Hepatocyte (in vitro differentiated cells): Measurements from ENCODE around the gene CTBP2. TPM values are rescaled to one million over a fixed set of nuclear protein-coding genes. Genes with fewer than 3 reads are reported as not detected.

Experiments
- DNase-seq: peaks from one replicate; pipeline ENCODE4 v3.0.0-alpha.2; 2016; ENCODE audit warnings: low spot score
- H2AFZ ChIP-seq: fragments of 200-600 bp; sonication (generic); 2 replicates; pipeline ENCODE4 v1.6.0; 2016; ENCODE audit warnings: antibody characterized with exemption, mild to moderate bottlenecking
- H3K27ac ChIP-seq: fragments of 200-600 bp; sonication (generic); 2 replicates; pipeline ENCODE4 v1.5.1; 2016; ENCODE audit warnings: mild to moderate bottlenecking
- H3K27me3 ChIP-seq: fragments of 200-600 bp; sonication (generic); 2 replicates; pipeline ENCODE4 v1.6.1; 2016
- H3K36me3 ChIP-seq: fragments of 200-600 bp; sonication (generic); replicated peaks from 2 replicates; pipeline ENCODE4 v1.5.1; 2016; ENCODE audit warnings: low read depth; ENCODE audit not compliant: insufficient read depth
- H3K4me1 ChIP-seq: fragments of 200-600 bp; sonication (generic); 2 replicates; pipeline ENCODE4 v1.5.1; 2016; ENCODE audit warnings: mild to moderate bottlenecking, moderate library complexity; ENCODE audit not compliant: insufficient read depth
- H3K4me2 ChIP-seq: fragments of 200-600 bp; sonication (generic); 2 replicates; pipeline ENCODE4 v1.6.0; 2016
- H3K4me3 ChIP-seq: fragments of 200-600 bp; sonication (generic); 2 replicates; pipeline ENCODE4 v1.5.1; 2016; ENCODE audit warnings: mild to moderate bottlenecking
- H3K79me2 ChIP-seq: fragments of 200-600 bp; sonication (generic); 2 replicates; pipeline ENCODE4 v1.6.0; 2017; ENCODE audit warnings: mild to moderate bottlenecking
- H3K9me2 ChIP-seq: fragments of 200-600 bp; sonication (generic); replicated peaks from 2 replicates; pipeline ENCODE4 v1.6.0; 2017; ENCODE audit warnings: mild to moderate bottlenecking; ENCODE audit not compliant: insufficient read depth
- H3K9me3 ChIP-seq: fragments of 200-600 bp; sonication (generic); 2 replicates; pipeline ENCODE4 v1.5.1; 2016; ENCODE audit warnings: low read depth, mild to moderate bottlenecking
- H4K20me1 ChIP-seq: fragments of 200-600 bp; sonication (generic); 2 replicates; pipeline ENCODE4 v1.6.0; 2016; ENCODE audit warnings: mild to moderate bottlenecking; ENCODE audit not compliant: insufficient read depth, poor library complexity, severe bottlenecking
- CTCF ChIP-seq: fragments of 200-600 bp; sonication (generic); IDR thresholded peaks from 2 replicates; pipeline ENCODE4 v1.5.1; 2016; ENCODE audit warnings: antibody characterized with exemption, mild to moderate bottlenecking; ENCODE audit not compliant: poor library complexity
- EZH2 ChIP-seq: fragments of 200-600 bp; sonication (generic); IDR thresholded peaks from 2 replicates; pipeline ENCODE4 v1.6.1; 2016; ENCODE audit warnings: antibody characterized with exemption, mild to moderate bottlenecking, borderline replicate concordance
- EZH2phosphoT487 ChIP-seq: fragments of 200-600 bp; sonication (generic); IDR thresholded peaks from one replicate; pipeline ENCODE4 v1.6.1; 2018; ENCODE audit warnings: antibody characterized with exemption, mild to moderate bottlenecking, low read depth, moderate library complexity; ENCODE audit not compliant: unreplicated experiment, severe bottlenecking
- WGBS: methylation state at CpG from one replicate; pipeline ENCODE4 v1.1.6; 2016; ENCODE audit warnings: low lambda C conversion rate; ENCODE audit errors: missing lambda C conversion rate; 5-methylcytosine and 5-hydroxymethylcytosine counted together
- polyA plus RNA-seq: library from polyadenylated mRNA; unstranded; fragments of >200 nt; fragmentation: Nextera tagmentation; extraction: Ambion mirVana; gene quantifications from 2 replicates; pipeline ENCODE4 v1.2.1, GENCODE V29; 2016
- total RNA-seq: library from RNA; depleted of rRNA; stranded (reverse); fragments of >200 nt; gene quantifications from 2 replicates; pipeline ENCODE4 v1.2.3, GENCODE V29; 2014

The CTBP2 gene
- total and polyA plus RNA-seq, 2 experiments from 2014 or later: 61.3 to 81.0 TPM

GRCh38 chr10:124955868-124956267 is 204.5 kb downstream of the CTBP2 start:
- no peak overlapping the region for H2AFZ ChIP-seq
- peaks cover 81% of the 10 kb centered on the region for H4K20me1 ChIP-seq
- no peaks in the 10 kb centered on the region for H3K27me3 ChIP-seq
- no peak for DNase-seq
- no peaks in the 10 kb centered on the region for H3K4me1 ChIP-seq
- H3K4me2 ChIP-seq: no peak overlapping the region
- 85% methylated on average over 10 of the region's 10 CpGs for WGBS
- peaks cover 99% of the 10 kb centered on the region for H3K79me2 ChIP-seq
- H3K9me2 ChIP-seq: no peaks in the 10 kb centered on the region
- TF ChIP-seq EZH2: no peak
- TF ChIP-seq EZH2phosphoT487: no peak
- no peak for TF ChIP-seq CTCF
- no peak overlapping the region for H3K4me3 ChIP-seq
- no peaks in the 10 kb centered on the region for H3K36me3 ChIP-seq
- no peaks in the 10 kb centered on the region for H3K9me3 ChIP-seq
- H3K27ac ChIP-seq: no peak overlapping the region

DNA sequence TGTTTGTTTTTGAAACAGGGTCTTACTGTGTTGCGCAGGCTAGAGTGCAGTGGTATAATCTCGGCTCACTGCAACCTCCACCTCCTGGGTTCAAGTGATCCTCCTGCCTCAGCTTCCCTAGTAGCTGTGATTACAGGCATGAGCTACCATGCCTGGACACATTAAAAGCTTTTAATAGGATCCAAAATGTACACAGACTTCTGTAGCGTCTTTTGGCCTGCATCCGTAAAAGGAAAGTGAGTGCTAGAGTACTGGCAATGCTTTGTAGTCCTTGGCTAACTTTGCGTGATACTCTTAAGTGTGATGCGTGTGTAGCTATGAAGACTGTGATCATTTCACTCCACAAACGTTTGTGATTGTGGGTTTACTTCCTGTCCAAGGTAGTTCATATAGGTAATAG is 205.1 kb downstream of the CTBP2 start:
- no peaks in the 10 kb centered on the region for H3K27me3 ChIP-seq
- no peak for TF ChIP-seq CTCF
- no peak for TF ChIP-seq EZH2phosphoT487
- TF ChIP-seq EZH2: no peak
- no peaks in the 10 kb centered on the region for H3K4me1 ChIP-seq
- no peak for DNase-seq
- no peaks in the 10 kb centered on the region for H3K9me3 ChIP-seq
- peaks cover 99% of the 10 kb centered on the region for H3K79me2 ChIP-seq
- 78% methylated on average over 7 of the region's 7 CpGs for WGBS
- H3K4me3 ChIP-seq: no peak overlapping the region
- H3K27ac ChIP-seq: no peak overlapping the region
- H3K9me2 ChIP-seq: no peaks in the 10 kb centered on the region
- peaks cover 82% of the 10 kb centered on the region for H4K20me1 ChIP-seq
- no peak overlapping the region for H2AFZ ChIP-seq
- H3K4me2 ChIP-seq: no peak overlapping the region
- H3K36me3 ChIP-seq: no peaks in the 10 kb centered on the region

DNA sequence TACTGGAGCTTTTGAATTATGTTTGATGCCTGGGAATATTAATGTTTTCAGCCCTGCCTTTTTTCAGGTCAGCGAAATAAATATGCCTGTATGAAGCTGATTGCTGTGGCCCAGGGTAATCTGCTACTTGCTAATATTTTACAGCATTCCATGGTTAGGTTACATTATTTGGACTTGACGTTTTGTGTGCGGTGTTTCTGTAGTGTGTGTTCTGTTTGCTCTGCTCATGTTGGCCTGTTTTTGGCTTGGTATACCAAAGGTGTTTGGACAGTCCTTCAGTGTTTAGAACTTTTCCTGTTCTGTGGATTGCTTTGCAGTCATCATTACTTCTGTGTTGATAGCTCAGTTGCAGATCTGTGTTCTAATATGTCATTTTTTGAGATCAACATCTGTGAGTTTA is 206.9 kb downstream of the CTBP2 start:
- no peak overlapping the region for H3K4me2 ChIP-seq
- 81% methylated on average over 3 of the region's 3 CpGs for WGBS
- no peaks in the 10 kb centered on the region for H3K36me3 ChIP-seq
- H2AFZ ChIP-seq: no peak overlapping the region
- no peak for TF ChIP-seq EZH2
- TF ChIP-seq EZH2phosphoT487: no peak
- TF ChIP-seq CTCF: no peak
- H3K4me1 ChIP-seq: no peaks in the 10 kb centered on the region
- no peak overlapping the region for H3K27ac ChIP-seq
- H3K79me2 ChIP-seq: peaks cover 99% of the 10 kb centered on the region
- H4K20me1 ChIP-seq: peaks cover 78% of the 10 kb centered on the region
- H3K9me3 ChIP-seq: no peaks in the 10 kb centered on the region
- H3K4me3 ChIP-seq: no peak overlapping the region
- H3K9me2 ChIP-seq: no peaks in the 10 kb centered on the region
- H3K27me3 ChIP-seq: no peaks in the 10 kb centered on the region
- no peak for DNase-seq

DNA sequence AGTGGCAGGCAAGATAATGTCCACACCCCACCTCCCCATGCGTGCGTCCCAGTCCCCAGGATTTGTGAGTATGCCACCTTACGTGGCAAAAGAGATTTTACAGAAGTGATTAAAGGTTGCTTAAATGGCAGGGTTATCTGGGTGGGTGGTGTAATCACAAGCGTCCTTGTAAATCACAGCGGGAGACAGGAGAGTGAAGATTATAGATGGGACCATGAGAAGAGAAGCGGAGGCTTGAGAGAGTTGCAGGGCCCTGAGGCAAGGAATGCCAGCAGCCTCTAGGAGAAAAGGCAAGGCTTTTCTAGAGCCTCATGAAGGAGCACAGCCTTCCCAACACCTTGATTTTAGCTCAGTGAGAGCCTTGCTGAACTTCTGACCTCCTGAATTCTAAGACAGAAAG is 208.2 kb downstream of the CTBP2 start:
- Histone ChIP-seq H3K4me3 (no peak overlapping the region), H3K36me3 (no peaks in the 10 kb centered on the region), H3K4me2 (no peak overlapping the region), H3K27ac (no peak overlapping the region), H3K79me2 (peaks cover 99% of the 10 kb centered on the region), H3K9me3 (no peaks in the 10 kb centered on the region), H3K4me1 (no peaks in the 10 kb centered on the region), H4K20me1 (peaks cover 75% of the 10 kb centered on the region), H2AFZ (no peak overlapping the region), H3K9me2 (no peaks in the 10 kb centered on the region), H3K27me3 (no peaks in the 10 kb centered on the region)
- 68% methylated on average over 6 of the region's 6 CpGs for WGBS
- TF ChIP-seq EZH2 (no peak), CTCF (no peak), EZH2phosphoT487 (no peak)
- no peak for DNase-seq
